Measurements from ENCODE around the gene DPH2.

- TF ChIP-seq POLR2AphosphoS5 (IDR thresholded peaks at IDR 0.05) (no peak), POLR2A (IDR thresholded peaks at IDR 0.05) (no peak), EP300 (IDR thresholded peaks at IDR 0.05) (no peak)
- TF ChIP-seq, protein P1, sequence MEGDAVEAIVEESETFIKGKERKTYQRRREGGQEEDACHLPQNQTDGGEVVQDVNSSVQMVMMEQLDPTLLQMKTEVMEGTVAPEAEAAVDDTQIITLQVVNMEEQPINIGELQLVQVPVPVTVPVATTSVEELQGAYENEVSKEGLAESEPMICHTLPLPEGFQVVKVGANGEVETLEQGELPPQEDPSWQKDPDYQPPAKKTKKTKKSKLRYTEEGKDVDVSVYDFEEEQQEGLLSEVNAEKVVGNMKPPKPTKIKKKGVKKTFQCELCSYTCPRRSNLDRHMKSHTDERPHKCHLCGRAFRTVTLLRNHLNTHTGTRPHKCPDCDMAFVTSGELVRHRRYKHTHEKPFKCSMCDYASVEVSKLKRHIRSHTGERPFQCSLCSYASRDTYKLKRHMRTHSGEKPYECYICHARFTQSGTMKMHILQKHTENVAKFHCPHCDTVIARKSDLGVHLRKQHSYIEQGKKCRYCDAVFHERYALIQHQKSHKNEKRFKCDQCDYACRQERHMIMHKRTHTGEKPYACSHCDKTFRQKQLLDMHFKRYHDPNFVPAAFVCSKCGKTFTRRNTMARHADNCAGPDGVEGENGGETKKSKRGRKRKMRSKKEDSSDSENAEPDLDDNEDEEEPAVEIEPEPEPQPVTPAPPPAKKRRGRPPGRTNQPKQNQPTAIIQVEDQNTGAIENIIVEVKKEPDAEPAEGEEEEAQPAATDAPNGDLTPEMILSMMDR (IDR thresholded peaks at IDR 0.05): no peak
Observed at GRCh38 chr1:43971336-43971980, 1.6 kb downstream of the DPH2 start.

Measured in gastroesophageal sphincter (tissue), 3 donors.